Keratinocyte (primary cell): ENCODE data around the gene RBM17. TPM values are rescaled to one million over a fixed set of nuclear protein-coding genes. Genes with fewer than 3 reads are reported as not detected.

Experiments
- DNase-seq: peaks from one replicate; pipeline ENCODE4 v3.0.0-alpha.2; 2011; ENCODE audit warnings: low read depth, missing footprints, low spot score
- FAIRE-seq: peaks from 2 replicates; lab custom pipeline; 2011; peaks lifted over from hg19 to GRCh38; lab: Jason Lieb, UNC
- H2AFZ ChIP-seq: 2 replicates; pipeline ENCODE4 v1.6.0; 2012; ENCODE audit warnings: low read length, control low read depth, inconsistent platforms; ENCODE audit not compliant: control insufficient read depth
- H3K27ac ChIP-seq: 2 replicates; pipeline ENCODE4 v1.5.1; 2011; ENCODE audit warnings: low read length; ENCODE audit not compliant: control insufficient read depth, insufficient read depth
- H3K27me3 ChIP-seq: 3 replicates; pipeline ENCODE4 v1.6.0; 2011; ENCODE audit warnings: low read length; ENCODE audit not compliant: control insufficient read depth, insufficient read depth; ENCODE audit errors: extremely low read depth
- H3K36me3 ChIP-seq, 2 experiments: 2 replicates in 1 of 2; 3 replicates in 1 of 2; pipeline ENCODE4 v1.5.1; 2011; ENCODE audit warnings: low read length in 2 of 2, mild to moderate bottlenecking in 1 of 2; ENCODE audit not compliant: control insufficient read depth in 2 of 2, insufficient read depth in 2 of 2; ENCODE audit errors: extremely low read depth in 1 of 2
- H3K4me1 ChIP-seq: 3 replicates; pipeline ENCODE4 v1.5.1; 2011; ENCODE audit warnings: low read length; ENCODE audit not compliant: control insufficient read depth, insufficient read depth; ENCODE audit errors: extremely low read depth
- H3K4me2 ChIP-seq: 3 replicates; pipeline ENCODE4 v1.6.0; 2011; ENCODE audit warnings: low read depth, low read length; ENCODE audit not compliant: control insufficient read depth, insufficient read depth; ENCODE audit errors: extremely low read depth
- H3K4me3 ChIP-seq, 3 experiments: fragments of 200-600 bp in 1 of 3; sonication (generic) in 1 of 3; 2 replicates in 2 of 3; 3 replicates in 1 of 3; pipeline ENCODE4 v1.5.1; 2011 to 2016; ENCODE audit warnings: low read length in 3 of 3, mild to moderate bottlenecking in 3 of 3, control low read depth in 2 of 3, inconsistent platforms in 1 of 3, low read depth in 1 of 3, mixed read lengths in 1 of 3, mixed run types in 1 of 3, moderate library complexity in 1 of 3; ENCODE audit not compliant: control insufficient read depth in 2 of 3, insufficient read depth in 2 of 3; ENCODE audit errors: extremely low read depth in 1 of 3
- H3K79me2 ChIP-seq: 2 replicates; pipeline ENCODE4 v1.6.0; 2012; ENCODE audit warnings: low read length; ENCODE audit not compliant: control insufficient read depth, insufficient read depth
- H3K9ac ChIP-seq: 3 replicates; pipeline ENCODE4 v1.6.0; 2011; ENCODE audit warnings: low read length; ENCODE audit not compliant: control insufficient read depth, insufficient read depth; ENCODE audit errors: extremely low read depth
- H3K9me1 ChIP-seq: 3 replicates; pipeline ENCODE4 v1.6.0; 2011; ENCODE audit warnings: low read length; ENCODE audit not compliant: control insufficient read depth, insufficient read depth; ENCODE audit errors: extremely low read depth
- H3K9me3 ChIP-seq: 2 replicates; pipeline ENCODE4 v1.5.1; 2012; ENCODE audit warnings: low read depth, low read length; ENCODE audit not compliant: control insufficient read depth
- H4K20me1 ChIP-seq: 3 replicates; pipeline ENCODE4 v1.6.0; 2011; ENCODE audit warnings: low read length; ENCODE audit not compliant: control insufficient read depth, insufficient read depth; ENCODE audit errors: extremely low read depth
- CTCF ChIP-seq, 3 experiments: IDR thresholded peaks in 1 of 3; conservative IDR thresholded peaks in 1 of 3; optimal IDR thresholded peaks in 1 of 3; 2 replicates in 2 of 3; 3 replicates in 1 of 3; pipeline versions ENCODE3 to v1.5.1; 2011; ENCODE audit warnings: low read length in 3 of 3, mild to moderate bottlenecking in 3 of 3, moderate library complexity in 2 of 3, control low read depth in 1 of 3, inconsistent platforms in 1 of 3; ENCODE audit not compliant: insufficient read depth in 2 of 3; ENCODE audit errors: extremely low read depth in 1 of 3
- EZH2 ChIP-seq: IDR thresholded peaks from one replicate; pipeline ENCODE4 v1.6.1; 2012; ENCODE audit warnings: inconsistent platforms, mild to moderate bottlenecking, low read length, moderate library complexity
- dilution Hi-C: fragments of 300-500 bp; cut with MboI; formaldehyde crosslinking; loops from one replicate; pipeline ENCODE4 v1.7.0; 2020; ENCODE audit warnings: low sequenced_read_pairs; ENCODE audit not compliant: extremely low pct_ligation_motif_present
- polyA plus RNA-seq, 5 experiments: library from polyadenylated mRNA; depleted of rRNA in 3 of 5; stranded (reverse) in 3 of 5; stranded (forward) in 1 of 5; unstranded in 1 of 5; fragments of >200 nt; gene quantifications; 1 replicate in 1 of 5; 2 replicates in 3 of 5; 3 replicates in 1 of 5; pipeline versions ENCODE4 v1.2.1 to v1.2.3, GENCODE V29; 2011 to 2012; ENCODE audit warnings: missing spikeins in 2 of 5, low read depth in 1 of 5, low replicate concordance in 1 of 5

The RBM17 gene
- polyA plus RNA-seq, 1 donor (not counting 4 experiments of a cell fraction or from before 2014, with no cell fraction given) = 54.8 TPM

GRCh38 chr10:6154566-6154965 lies 65.7 kb downstream of the RBM17 start:
- TF ChIP-seq CTCF (optimal IDR thresholded peaks at IDR 0.05 in 1 of 3, IDR thresholded peaks at IDR 0.05 in 1 of 3, conservative IDR thresholded peaks at IDR 0.05 in 1 of 3; ENCODE audit: extremely low read depth in 1 of 3, insufficient read depth in 2 of 3, low read length in 3 of 3) (no peak), EZH2 (no peak)
- no peak overlapping the region for H3K4me3 ChIP-seq
- H3K9me1 ChIP-seq = no peaks in the 10 kb centered on the region
- H3K27me3 ChIP-seq = no peaks in the 10 kb centered on the region
- H3K9me3 ChIP-seq = no peaks in the 10 kb centered on the region
- no peak for FAIRE-seq
- no peaks in the 10 kb centered on the region for H3K4me1 ChIP-seq
- no peak overlapping the region for H3K9ac ChIP-seq
- H3K36me3 ChIP-seq = no peaks in the 10 kb centered on the region
- H3K27ac ChIP-seq = no peak overlapping the region
- no peak for DNase-seq
- H4K20me1 ChIP-seq = no peaks in the 10 kb centered on the region
- no peak overlapping the region for H2AFZ ChIP-seq
- peaks cover 11% of the 10 kb centered on the region for H3K79me2 ChIP-seq
- H3K4me2 ChIP-seq = no peak overlapping the region
- dilution Hi-C loops = no loop called here

- dilution Hi-C loops = no loop called here
- Histone ChIP-seq H3K4me2 (no peak overlapping the region), H3K4me1 (no peaks in the 10 kb centered on the region), H3K9ac (no peak overlapping the region), H2AFZ (no peak overlapping the region), H3K79me2 (peaks cover 4% of the 10 kb centered on the region), H3K9me3 (no peaks in the 10 kb centered on the region), H3K9me1 (no peaks in the 10 kb centered on the region), H3K27ac (no peak overlapping the region), H3K36me3 (no peaks in the 10 kb centered on the region), H4K20me1 (no peaks in the 10 kb centered on the region), H3K27me3 (no peaks in the 10 kb centered on the region), H3K4me3 (no peak overlapping the region)
- no peak for FAIRE-seq
- no peak for DNase-seq
- TF ChIP-seq CTCF (optimal IDR thresholded peaks at IDR 0.05 in 1 of 3, IDR thresholded peaks at IDR 0.05 in 1 of 3, conservative IDR thresholded peaks at IDR 0.05 in 1 of 3; ENCODE audit: extremely low read depth in 1 of 3, insufficient read depth in 2 of 3, low read length in 3 of 3) (no peak), EZH2 (no peak)
These were observed 69.4 kb downstream of the RBM17 start for GRCh38 chr10:6158276-6158675.
